ENCODE results near the gene ALPK1.

GRCh38 chr4:112315446-112315845 is 18.3 kb downstream of the ALPK1 start:
- TF ChIP-seq CTCF (IDR thresholded peaks at IDR 0.05 in 4 of 5, conservative IDR thresholded peaks at IDR 0.05 in 1 of 5) (no peak), POLR2A (IDR thresholded peaks at IDR 0.05) (no peak)

Data from gastrocnemius medialis (tissue), 4 donors.